ENCODE results near the gene GALNT5. TPM values are rescaled to one million over a fixed set of nuclear protein-coding genes. Genes with fewer than 3 reads are reported as not detected.
"Not testable (repeated sequence)": the region's sequence is repeated elsewhere in the genome, so short reads cannot be mapped to it uniquely, and the experiment has no call there.

GALNT5 gene
- total and polyA plus RNA-seq, 5 experiments from 2014 or later: not detected

GRCh38 chr2:157337978-157338377, 80.5 kb downstream of the GALNT5 start:
- Mint-ChIP-seq H3K27ac (peak overlapping the region in 2 of 10 donors; percentile 5 to 27), H3K4me1 (peaks cover 27 to 64% (median 55%) of the 10 kb centered on the region in 4 donors), H3K4me3 (no peak overlapping the region), H3K9me3 (peaks cover 4 to 22% (median 19%) of the 10 kb centered on the region in 9 donors), H3K36me3 (peaks cover 18 to 38% (median 19%) of the 10 kb centered on the region in 3 donors), H3K27me3 (no peaks in the 10 kb centered on the region)
- DNase-seq: no peak
- peak; percentile 29 to 30 for ATAC-seq
- POLR2A ChIA-PET: interaction anchor here (1.5 to 13.3 kb wide), 4 partner anchors 12 to 105 kb away, joined by 4 to 174 read pairs (median 70); partner anchors contain the start of gene CYTIP

- POLR2A ChIA-PET: no interaction called here
- Mint-ChIP-seq H3K4me3 (no peak overlapping the region), H3K9me3 (peaks cover 11 to 43% (median 36%) of the 10 kb centered on the region in 9 donors), H3K36me3 (peaks cover 31 to 59% (median 41%) of the 10 kb centered on the region in 3 donors), H3K27ac (no peak overlapping the region), H3K4me1 (peaks cover 24 to 45% (median 39%) of the 10 kb centered on the region in 4 donors), H3K27me3 (no peaks in the 10 kb centered on the region)
- ATAC-seq (no peak), DNase-seq (no peak)
These were observed 82.6 kb downstream of the GALNT5 start for GRCh38 chr2:157339965-157340655.

- peaks cover 18 to 44% (median 32%) of the 10 kb centered on the region in 4 donors for H3K4me1 Mint-ChIP-seq
- peaks cover 35 to 64% (median 46%) of the 10 kb centered on the region in 3 donors for H3K36me3 Mint-ChIP-seq
- peaks cover 14 to 48% (median 40%) of the 10 kb centered on the region in 9 donors for H3K9me3 Mint-ChIP-seq
- H3K27me3 Mint-ChIP-seq, DNase-seq, ATAC-seq, POLR2A ChIA-PET, H3K4me3 Mint-ChIP-seq: not testable (repeated sequence)
- peak overlapping the region in 3 of 10 donors; percentile 23 to 66 (median 48) for H3K27ac Mint-ChIP-seq
These were observed 83.9 kb downstream of the GALNT5 start for GRCh38 chr2:157341381-157341780.

GRCh38 chr2:157345647-157346389, 88.3 kb downstream of the GALNT5 start:
- Mint-ChIP-seq H3K4me1 (peaks cover 32 to 45% (median 41%) of the 10 kb centered on the region in 4 donors), H3K9me3 (peaks cover 14 to 47% (median 40%) of the 10 kb centered on the region in 9 donors), H3K27ac (peak overlapping the region in 3 of 10 donors; percentile 67 to 78 (median 74)), H3K4me3 (peak overlapping the region in 1 of 10 donors; percentile 5), H3K27me3 (no peaks in the 10 kb centered on the region), H3K36me3 (peaks cover 35 to 51% (median 50%) of the 10 kb centered on the region in 3 donors)
- POLR2A ChIA-PET: interaction anchor here (0.5 to 2.3 kb wide), 7 partner anchors 10 to 84 kb away, joined by 3 to 8 read pairs (median 4); no protein-coding TSS in a partner anchor
- ATAC-seq: no peak
- no peak for DNase-seq

- H3K27ac Mint-ChIP-seq: peak overlapping the region; percentile 22 to 92 (median 80)
- H3K9me3 Mint-ChIP-seq: peaks cover 1 to 22% (median 20%) of the 10 kb centered on the region in 9 donors
- DNase-seq (no peak), ATAC-seq (peak; percentile 70 to 74)
- H3K36me3 Mint-ChIP-seq: peaks cover 14 to 27% (median 27%) of the 10 kb centered on the region in 3 donors
- POLR2A ChIA-PET: interaction anchor here (0.5 to 2.6 kb wide), 9 partner anchors 8 to 1010 kb away, joined by 3 to 10 read pairs (median 5); no protein-coding TSS in a partner anchor
- H3K27me3 Mint-ChIP-seq: no peaks in the 10 kb centered on the region
- H3K4me1 Mint-ChIP-seq: peaks cover 29 to 60% (median 50%) of the 10 kb centered on the region in 4 donors
- H3K4me3 Mint-ChIP-seq: peak overlapping the region; percentile 36 to 83 (median 56)
These were observed 90.9 kb downstream of the GALNT5 start for GRCh38 chr2:157348291-157348921.

- H3K4me3 Mint-ChIP-seq: peak overlapping the region in 1 of 10 donors; percentile 30
- H3K27me3 Mint-ChIP-seq: no peaks in the 10 kb centered on the region
- H3K4me1 Mint-ChIP-seq: peaks cover 26 to 68% (median 62%) of the 10 kb centered on the region in 4 donors
- H3K9me3 Mint-ChIP-seq: peaks cover 0 to 8% (median 5%) of the 10 kb centered on the region in 9 donors
- H3K27ac Mint-ChIP-seq: peak overlapping the region in 4 of 10 donors; percentile 1 to 35 (median 18)
- POLR2A ChIA-PET: interaction anchor here (1.2 to 2.6 kb wide), 2 partner anchors 13 to 54 kb away, joined by 3 to 10 read pairs; no protein-coding TSS in a partner anchor
- H3K36me3 Mint-ChIP-seq: peaks cover 4 to 11% (median 11%) of the 10 kb centered on the region in 3 donors
- DNase-seq: no peak
- no peak for ATAC-seq
These were observed 92.5 kb downstream of the GALNT5 start for GRCh38 chr2:157349949-157350515.

- peak overlapping the region in 9 of 10 donors; percentile 8 to 76 (median 30) for H3K27ac Mint-ChIP-seq
- POLR2A ChIA-PET: interaction anchor here (1.7 kb wide), 1 partner anchor 47 kb away, joined by 6 read pairs; no protein-coding TSS in a partner anchor
- no peaks in the 10 kb centered on the region for H3K27me3 Mint-ChIP-seq
- ATAC-seq (peak in 1 of 2 donors; percentile 15), DNase-seq (no peak)
- peaks cover 28 to 63% (median 47%) of the 10 kb centered on the region in 4 donors for H3K4me1 Mint-ChIP-seq
- peaks cover 0 to 4% (median 0%) of the 10 kb centered on the region in 9 donors for H3K9me3 Mint-ChIP-seq
- peaks cover 0 to 7% (median 0%) of the 10 kb centered on the region in 3 donors for H3K36me3 Mint-ChIP-seq
- H3K4me3 Mint-ChIP-seq: peak overlapping the region in 3 of 10 donors; percentile 2 to 27 (median 25)
These were observed 98.1 kb downstream of the GALNT5 start for GRCh38 chr2:157355618-157356017.

- H3K9me3 Mint-ChIP-seq: peaks cover 0 to 19% (median 11%) of the 10 kb centered on the region in 9 donors
- DNase-seq: no peak
- no peaks in the 10 kb centered on the region for H3K27me3 Mint-ChIP-seq
- ATAC-seq: no peak
- POLR2A ChIA-PET: interaction anchor here (0.5 kb wide), 1 partner anchor 217 kb away, joined by 5 read pairs; no protein-coding TSS in a partner anchor
- H3K4me3 Mint-ChIP-seq: peak overlapping the region in 1 of 10 donors; percentile 1
- peak overlapping the region in 4 of 10 donors; percentile 20 to 60 (median 39) for H3K27ac Mint-ChIP-seq
- peaks cover 37 to 55% (median 47%) of the 10 kb centered on the region in 4 donors for H3K4me1 Mint-ChIP-seq
- peaks cover 3 to 25% (median 9%) of the 10 kb centered on the region in 3 donors for H3K36me3 Mint-ChIP-seq
These were observed 102.1 kb downstream of the GALNT5 start for GRCh38 chr2:157359628-157360027.

- peaks cover 3 to 29% (median 9%) of the 10 kb centered on the region in 3 donors for H3K36me3 Mint-ChIP-seq
- ATAC-seq: no peak
- no peaks in the 10 kb centered on the region for H3K27me3 Mint-ChIP-seq
- H3K27ac Mint-ChIP-seq: peak overlapping the region in 6 of 10 donors; percentile 0 to 86 (median 53)
- peaks cover 31 to 48% (median 47%) of the 10 kb centered on the region in 4 donors for H3K4me1 Mint-ChIP-seq
- peak overlapping the region in 1 of 10 donors; percentile 71 for H3K4me3 Mint-ChIP-seq
- H3K9me3 Mint-ChIP-seq: peaks cover 0 to 19% (median 11%) of the 10 kb centered on the region in 9 donors
- DNase-seq: no peak
- POLR2A ChIA-PET: no interaction called here
These were observed 104.0 kb downstream of the GALNT5 start for GRCh38 chr2:157361526-157361925.

GRCh38 chr2:157362627-157363026, 105.1 kb downstream of the GALNT5 start:
- Mint-ChIP-seq H3K36me3 (peaks cover 3 to 31% (median 9%) of the 10 kb centered on the region in 3 donors), H3K27ac (peak overlapping the region in 2 of 10 donors; percentile 26 to 80), H3K4me1 (peaks cover 25 to 47% (median 44%) of the 10 kb centered on the region in 4 donors), H3K9me3 (peaks cover 0 to 19% (median 11%) of the 10 kb centered on the region in 9 donors), H3K4me3 (peak overlapping the region in 1 of 10 donors; percentile 29), H3K27me3 (no peaks in the 10 kb centered on the region)
- POLR2A ChIA-PET: interaction anchor here (0.9 kb wide), 1 partner anchor 265 kb away, joined by 3 read pairs; no protein-coding TSS in a partner anchor
- ATAC-seq: no peak
- no peak for DNase-seq

GRCh38 chr2:157363612-157364101, 106.2 kb downstream of the GALNT5 start:
- peaks cover 0 to 22% (median 11%) of the 10 kb centered on the region in 9 donors for H3K9me3 Mint-ChIP-seq
- peak overlapping the region in 9 of 10 donors; percentile 8 to 89 (median 81) for H3K27ac Mint-ChIP-seq
- ATAC-seq: peak; percentile 26 to 32

More at GRCh38 chr2:157363612-157364101, 106.2 kb downstream of the GALNT5 start:
- peaks cover 3 to 35% (median 9%) of the 10 kb centered on the region in 3 donors for H3K36me3 Mint-ChIP-seq
- POLR2A ChIA-PET: interaction anchor here (0.9 to 2.0 kb wide), 3 partner anchors 11 to 264 kb away, joined by 3 to 6 read pairs (median 3); no protein-coding TSS in a partner anchor
- H3K4me1 Mint-ChIP-seq: peaks cover 25 to 52% (median 42%) of the 10 kb centered on the region in 4 donors
- H3K4me3 Mint-ChIP-seq: peak overlapping the region in 8 of 10 donors; percentile 11 to 66 (median 52)
- no peaks in the 10 kb centered on the region for H3K27me3 Mint-ChIP-seq
- no peak for DNase-seq
